Measurements from ENCODE around the gene SLX9.

DNA sequence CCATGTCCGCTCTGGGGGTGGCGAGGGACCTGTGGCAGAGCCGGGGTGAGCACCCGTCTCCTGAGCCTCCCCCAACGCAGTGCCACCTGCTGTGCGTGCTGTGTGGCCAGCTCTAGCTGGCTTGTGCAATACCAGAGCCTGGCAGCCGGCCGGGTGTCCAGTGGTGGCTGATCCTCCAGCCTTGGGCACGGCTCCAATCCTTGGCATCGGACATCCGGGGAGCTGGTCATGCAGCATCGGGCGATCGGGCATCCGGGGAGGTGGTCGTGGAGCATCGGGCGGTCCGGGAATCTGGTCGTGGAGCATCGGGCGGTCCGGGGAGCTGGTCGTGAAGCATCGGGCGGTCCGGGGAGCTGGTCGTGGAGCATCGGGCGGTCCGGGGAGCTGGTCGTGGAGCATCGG lies 8.1 kb downstream of the SLX9 start:
- TF ChIP-seq POLR2A (IDR thresholded peaks at IDR 0.05; ENCODE audit: low read depth, low read length) (no peak), POLR2AphosphoS5 (IDR thresholded peaks at IDR 0.05; ENCODE audit: low read depth, low read length) (no peak), POU2F2 (IDR thresholded peaks at IDR 0.05; ENCODE audit: low read depth, low read length) (no peak)
